HG02759 (cell line): ENCODE data around the gene MIAT.

ENCODE experiments used
- ATAC-seq: cut with Tn5 transposase; IDR thresholded peaks from one replicate; pipeline ENCODE4 v1.9.1; 2021; ENCODE audit warnings: mild to moderate bottlenecking, moderate library complexity; ENCODE audit not compliant: unreplicated experiment

The MIAT gene

DNA sequence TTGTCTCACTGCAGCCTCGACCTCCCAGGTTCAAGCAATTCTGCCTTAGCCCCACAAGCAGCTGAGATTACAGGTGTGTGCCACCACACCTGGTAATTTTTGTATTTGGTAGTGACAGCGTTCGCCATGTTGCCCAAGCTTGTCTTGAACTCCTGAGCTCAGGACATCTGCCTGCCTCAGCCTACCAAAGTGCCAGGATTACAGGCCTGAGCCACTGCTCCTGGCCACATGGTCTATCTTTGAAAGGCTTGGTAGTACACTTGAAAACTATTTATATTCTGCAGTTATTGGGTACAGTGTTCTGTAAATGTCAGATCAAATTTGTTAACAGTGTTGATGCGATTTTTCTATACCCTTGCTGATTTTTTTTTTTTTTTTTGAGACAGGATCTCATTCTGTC, 26.1 kb upstream of the MIAT start:
- no peak for ATAC-seq

DNA sequence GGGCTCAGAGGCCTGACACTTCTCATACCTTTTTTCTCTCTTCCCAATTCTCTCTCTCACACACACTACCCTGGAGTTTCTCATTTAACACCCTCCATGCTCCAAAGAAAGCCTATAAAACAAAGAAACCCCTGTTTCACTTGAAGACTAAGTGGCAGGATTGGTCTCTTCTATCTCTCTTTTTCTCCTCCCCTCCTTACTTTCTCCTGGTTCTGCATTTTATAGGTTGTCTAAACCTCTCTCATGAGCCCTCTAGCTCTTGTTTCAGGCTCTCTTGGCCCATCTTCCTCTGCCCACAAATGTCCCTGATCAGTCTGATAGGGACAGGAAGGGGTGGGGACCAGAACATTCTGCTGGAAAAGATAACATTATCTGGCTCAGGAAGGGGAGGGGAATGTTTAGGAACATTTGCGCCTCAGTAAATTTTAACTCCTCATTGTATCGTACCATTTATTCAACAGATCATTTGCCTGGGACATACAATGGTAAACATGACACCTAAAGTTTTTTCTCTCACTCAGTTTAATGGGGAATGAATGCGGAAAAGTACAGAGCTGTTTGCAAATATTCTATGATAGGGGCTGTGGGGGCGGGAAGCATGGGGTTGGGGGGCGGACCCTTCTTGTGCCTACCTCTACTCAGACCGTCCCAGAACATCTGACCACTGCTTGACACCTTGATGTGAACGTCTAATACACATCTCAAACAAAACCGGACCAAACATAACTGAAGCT, 24.8 kb upstream of the MIAT start:
- ATAC-seq: no peak

GRCh38 chr22:26634189-26634588, 23.2 kb upstream of the MIAT start:
- ATAC-seq: no peak

DNA sequence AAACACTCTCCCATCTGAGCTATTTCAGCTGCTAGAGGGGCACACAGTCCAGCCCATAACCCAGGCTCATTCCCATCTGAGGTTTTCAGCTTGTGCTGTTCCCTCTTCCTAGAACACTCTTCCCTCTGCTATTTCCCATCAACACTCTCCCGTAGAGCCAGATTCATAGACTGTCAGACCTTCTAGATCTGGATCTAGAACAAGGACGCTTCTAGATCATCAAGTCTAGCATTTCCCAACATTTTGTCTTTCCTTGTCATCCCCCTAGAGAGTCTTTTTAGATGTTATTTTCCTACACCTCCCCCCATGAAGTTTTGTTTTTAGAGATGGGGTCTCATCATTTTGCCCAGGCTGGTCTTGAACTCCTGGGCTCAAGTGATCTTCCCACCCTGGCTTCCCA, 22.3 kb upstream of the MIAT start:
- ATAC-seq: no peak

- no peak for ATAC-seq
Observed at GRCh38 chr22:26636296-26636695, 21.1 kb upstream of the MIAT start.

GRCh38 chr22:26642465-26643417, 14.6 kb upstream of the MIAT start:
- peak; percentile 58 for ATAC-seq

DNA sequence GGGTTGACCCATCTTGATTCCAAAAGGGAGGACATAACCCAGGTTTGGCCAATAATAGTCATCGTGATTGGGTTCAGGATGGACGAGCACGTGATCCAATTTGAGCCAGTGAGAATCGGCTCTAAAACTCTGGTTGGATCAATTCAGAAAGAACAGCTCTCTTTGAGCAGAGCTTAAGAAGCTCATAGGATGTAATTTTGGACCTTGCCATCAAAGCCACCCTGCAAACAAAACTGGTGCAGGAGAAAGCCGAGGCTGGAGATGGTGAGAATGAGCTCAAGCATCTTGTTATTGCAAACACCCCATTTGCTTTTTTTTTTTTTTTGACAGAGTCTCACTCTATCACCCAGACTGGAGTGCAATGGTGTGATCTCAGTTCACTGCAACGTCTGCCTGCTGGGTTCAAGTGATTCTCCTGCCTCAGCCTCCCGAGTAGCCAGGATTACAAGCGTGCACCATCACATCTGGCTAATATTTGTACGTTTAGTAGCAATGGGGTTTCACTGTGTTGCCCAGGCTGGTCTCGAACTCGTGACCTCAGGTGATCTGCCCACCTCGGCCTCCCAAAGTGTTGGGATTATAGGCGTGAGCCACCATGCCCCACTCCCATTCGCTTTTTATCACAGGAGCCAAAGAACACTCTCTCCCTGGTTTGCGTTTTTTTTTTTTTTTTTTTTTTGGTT, 13.8 kb upstream of the MIAT start:
- no peak for ATAC-seq

DNA sequence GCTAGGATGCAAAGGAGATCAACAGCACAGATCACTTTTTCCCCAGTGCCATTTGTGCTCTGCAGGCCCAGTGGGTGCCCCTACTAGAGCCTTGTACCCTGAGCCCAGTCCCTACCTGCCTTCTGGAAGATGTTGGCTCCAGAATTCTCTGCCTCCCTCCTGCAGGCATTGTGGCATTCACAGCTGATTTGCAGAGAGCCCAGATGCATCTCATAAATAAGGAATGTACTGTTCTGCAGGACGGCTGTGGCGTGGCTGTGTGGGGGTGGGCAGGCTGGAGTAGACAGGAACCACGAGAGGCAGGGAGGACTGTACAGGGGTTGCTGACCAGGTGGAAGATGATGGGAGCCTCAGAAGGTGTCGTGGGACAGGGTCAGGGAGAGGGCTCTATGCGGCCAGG, 11.2 kb upstream of the MIAT start:
- ATAC-seq: no peak

DNA sequence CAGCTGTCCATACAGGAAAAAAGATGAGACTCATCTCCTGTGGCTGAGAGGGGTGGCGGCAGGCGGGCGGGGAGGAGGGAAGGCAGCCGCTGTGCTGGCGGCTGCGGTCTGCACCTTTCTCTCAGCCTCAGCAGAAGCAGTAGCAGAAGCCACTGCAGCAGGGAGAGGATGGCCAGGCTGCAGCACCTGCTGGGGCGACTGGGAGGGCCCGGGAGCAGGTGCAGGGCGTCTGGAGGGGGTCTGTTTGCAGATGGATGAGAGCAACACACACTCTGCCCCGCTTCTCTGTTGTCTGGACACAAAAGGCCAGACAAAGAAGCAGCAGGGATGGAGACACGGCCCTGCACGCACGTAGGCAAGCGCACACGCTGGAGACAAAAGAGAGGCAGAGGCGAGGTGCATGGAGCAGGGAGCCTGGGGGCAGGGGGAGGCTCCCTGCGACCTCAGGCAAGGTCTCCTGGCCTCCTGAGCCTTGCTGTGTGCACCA, 9.3 kb upstream of the MIAT start:
- no peak for ATAC-seq

DNA sequence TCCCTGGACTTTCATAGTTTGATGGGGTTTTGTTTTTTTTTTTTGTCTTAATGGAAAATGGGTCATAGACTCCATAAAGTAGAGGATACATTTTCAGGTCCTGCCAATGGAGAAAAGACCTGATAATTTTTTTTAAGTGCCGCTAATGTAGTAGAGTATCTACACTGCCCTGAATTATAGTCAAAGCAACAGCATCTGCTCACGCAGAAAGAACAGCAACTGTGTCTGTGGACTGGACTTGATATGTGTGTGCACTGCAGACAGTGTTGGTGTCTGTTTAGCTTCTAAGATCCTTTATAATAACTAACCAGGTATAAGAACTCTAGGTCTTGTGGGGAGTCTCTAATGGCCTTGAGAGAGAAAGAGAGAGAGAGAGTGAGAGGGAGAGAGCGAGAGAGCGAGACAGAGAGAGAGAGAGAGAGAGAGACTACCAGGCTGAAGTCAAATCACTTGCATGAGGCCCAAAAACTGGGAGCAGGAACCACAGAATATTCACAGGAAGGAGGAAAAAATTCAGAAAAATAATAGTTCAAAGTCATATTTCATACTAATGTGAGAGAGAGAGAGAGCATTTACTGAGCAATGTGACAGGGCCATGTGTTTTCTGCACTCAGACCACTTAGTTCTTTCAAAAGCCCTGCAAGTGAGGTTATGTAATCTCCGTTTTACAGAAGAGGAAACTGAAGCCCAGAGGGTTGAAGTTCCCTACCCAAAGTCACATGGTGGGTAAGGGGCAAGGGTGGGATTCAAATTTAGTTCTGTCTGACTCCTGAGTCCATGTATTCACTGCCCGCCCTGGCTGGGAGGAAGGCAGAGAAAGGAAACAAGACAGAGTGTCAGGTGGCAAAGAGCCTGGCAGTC, 8.6 kb upstream of the MIAT start:
- ATAC-seq: no peak

DNA sequence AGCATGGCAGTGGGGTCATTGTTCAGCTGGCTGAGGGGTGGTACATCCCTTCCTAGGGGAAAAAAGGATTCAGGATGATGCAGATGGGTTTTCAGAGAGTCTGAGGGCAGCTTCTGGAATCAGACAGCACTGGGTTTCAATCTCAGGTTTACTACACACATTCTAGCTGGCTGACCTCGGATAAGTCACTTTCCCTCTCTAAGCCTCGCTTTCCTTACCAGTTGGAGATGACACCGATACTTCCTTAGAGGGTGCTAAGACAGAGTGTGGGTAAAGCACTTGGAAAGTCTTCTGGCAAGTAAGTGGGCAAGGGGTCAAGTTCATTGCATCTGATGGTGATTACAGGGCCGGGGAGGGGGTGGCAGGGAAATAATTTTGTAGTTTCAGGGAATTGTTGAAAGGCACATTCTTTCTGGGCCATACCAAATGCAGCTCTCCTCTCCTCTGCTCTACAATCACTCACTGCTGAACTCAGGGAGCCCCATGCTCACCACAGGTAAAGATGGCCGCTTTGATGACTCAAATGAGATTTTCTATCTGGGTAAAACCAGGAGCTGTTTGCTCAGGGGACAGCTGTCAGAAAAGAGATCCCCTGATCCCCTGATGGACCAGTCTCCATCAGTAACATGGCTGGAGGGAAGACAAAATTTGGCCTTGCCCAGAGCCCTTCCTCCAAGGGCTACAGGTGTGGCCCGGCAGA, 6.5 kb upstream of the MIAT start:
- ATAC-seq: no peak

- ATAC-seq: no peak
Observed at GRCh38 chr22:26651815-26652214, 5.6 kb upstream of the MIAT start.

DNA sequence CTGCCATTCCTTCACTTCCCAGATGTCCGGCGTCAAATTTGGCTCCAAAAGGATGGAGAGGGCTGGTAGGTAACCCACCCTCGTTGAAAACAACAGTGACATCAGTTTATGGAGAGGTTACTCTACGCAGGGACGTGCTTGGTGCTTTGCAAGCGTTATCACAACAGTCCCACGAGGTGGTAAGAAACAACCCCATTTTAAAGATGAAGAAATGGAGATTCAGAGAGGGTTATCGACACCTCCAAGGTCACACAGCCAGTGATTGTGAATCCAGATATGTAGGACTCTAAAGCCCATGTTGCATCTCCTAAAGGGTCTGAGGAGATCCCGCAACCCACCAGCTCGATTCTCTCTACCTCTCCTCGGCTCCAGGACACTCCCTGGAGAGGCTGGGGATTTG, 773 bp downstream of the MIAT start:
- no peak for ATAC-seq

DNA sequence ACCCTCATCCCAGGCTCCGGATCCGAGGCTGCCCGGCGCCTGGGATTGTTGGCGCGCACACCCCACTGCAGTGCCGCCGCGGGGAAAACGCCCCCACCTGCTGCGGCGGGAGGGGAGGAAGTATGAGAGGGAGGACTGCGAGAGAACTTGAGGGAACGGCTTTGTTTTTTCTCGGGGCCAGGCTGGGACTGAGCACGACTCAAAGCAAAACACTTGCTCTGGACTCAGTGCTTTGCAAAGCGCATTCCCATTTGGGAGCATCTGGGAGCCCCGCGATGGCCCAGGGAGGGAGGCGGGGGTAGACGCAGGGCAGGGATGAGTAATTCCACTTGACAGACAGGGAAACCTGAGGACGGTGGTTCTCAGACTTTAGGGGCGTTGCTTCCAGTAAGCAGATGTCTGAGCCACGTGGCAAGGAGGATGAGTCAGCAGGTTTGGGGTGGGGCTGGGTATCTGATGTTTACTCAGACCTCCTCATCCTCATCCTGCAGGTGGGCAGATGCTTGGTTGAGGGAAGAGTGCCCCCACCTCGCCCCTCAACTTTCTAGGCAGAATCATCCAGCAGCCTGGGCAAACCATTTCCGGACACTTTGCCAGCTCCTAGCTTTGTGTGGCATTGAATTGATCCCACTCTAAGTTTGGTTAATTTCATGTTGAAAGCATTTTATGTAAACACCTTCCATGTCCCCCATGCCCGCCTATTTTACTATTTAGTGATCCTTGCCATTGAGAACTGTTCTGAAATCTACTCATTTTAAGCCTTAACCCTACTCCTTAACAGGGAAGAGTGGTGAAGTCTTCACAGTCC, 1.5 kb downstream of the MIAT start:
- peak; percentile 74 for ATAC-seq

DNA sequence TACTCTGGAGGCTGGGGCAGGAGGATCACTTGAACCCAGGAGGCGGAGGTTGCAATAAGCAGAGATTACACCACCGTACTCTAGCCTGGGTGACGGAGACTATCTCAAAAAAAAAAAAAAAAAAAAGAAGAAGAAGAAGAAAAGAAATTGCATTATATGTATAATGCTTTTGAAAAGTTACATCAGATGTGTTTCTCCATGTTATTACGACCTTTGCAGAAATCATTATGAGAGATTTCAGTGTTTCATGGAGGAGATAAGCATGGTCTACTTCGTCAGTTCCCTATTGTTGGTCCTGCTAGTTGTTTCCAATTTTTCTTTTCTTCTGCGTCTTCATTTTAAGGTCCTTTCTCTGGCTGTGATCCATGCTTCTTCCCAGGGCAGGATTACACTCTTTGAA, 3.0 kb downstream of the MIAT start:
- ATAC-seq: no peak

- no peak for ATAC-seq
Observed at GRCh38 chr22:26660961-26661578, 3.7 kb downstream of the MIAT start.

- ATAC-seq: no peak
Observed at GRCh38 chr22:26662160-26662559, 4.8 kb downstream of the MIAT start.

DNA sequence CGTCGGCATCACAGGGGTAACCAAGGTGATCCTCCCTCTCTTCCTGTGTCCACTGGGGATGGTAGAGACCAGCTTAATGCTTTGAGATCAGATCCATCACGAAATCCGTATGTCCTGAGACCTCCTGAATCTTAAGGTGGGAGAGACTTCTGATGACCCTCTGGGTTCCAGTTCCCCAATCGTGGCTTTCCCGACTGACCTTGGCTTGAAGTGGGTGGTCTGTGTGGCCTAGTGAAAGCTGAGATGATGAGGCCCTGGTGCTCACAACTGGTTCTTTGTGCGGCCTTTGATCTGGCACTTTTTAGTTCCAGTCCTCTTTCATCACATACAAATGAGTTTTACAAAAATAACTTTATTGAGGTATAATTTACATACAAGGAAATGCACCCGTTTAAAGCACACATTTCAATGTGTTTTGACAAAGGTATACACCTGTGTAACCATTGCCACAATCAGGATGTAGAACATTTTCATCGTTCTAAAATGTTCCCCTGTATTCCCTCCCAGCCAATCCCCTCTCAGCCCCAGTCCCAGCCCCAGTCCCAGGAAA, 6.1 kb downstream of the MIAT start:
- no peak for ATAC-seq
